ENCODE results near the gene POPDC2.

The POPDC2 gene

DNA sequence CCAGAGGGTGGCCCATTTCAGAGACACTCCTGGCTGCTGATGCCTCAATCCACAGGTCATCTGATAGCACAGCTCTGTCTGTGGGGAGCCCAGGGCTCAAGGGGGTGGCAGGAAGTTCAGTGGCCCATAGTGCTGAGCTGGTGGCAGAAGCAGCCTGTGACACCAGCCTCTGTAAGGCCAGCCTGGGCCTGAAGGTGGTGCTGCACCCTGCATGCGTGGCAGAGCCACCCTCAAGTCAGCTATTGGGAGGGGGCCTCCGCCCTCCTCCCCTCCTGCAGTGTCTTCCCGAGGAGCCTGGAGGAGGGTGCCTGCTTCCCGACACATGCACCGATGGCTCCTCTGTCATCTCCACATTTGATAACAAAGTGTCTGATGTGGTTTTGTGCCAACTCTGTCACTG is 59.7 kb downstream of the POPDC2 start:
- H3K27ac ChIP-seq: no peak overlapping the region
- in situ Hi-C loops (cut with HindIII; ENCODE audit: low pct_ligation_motif_present, low sequenced_read_pairs): no loop called here
- TF ChIP-seq, protein P1, sequence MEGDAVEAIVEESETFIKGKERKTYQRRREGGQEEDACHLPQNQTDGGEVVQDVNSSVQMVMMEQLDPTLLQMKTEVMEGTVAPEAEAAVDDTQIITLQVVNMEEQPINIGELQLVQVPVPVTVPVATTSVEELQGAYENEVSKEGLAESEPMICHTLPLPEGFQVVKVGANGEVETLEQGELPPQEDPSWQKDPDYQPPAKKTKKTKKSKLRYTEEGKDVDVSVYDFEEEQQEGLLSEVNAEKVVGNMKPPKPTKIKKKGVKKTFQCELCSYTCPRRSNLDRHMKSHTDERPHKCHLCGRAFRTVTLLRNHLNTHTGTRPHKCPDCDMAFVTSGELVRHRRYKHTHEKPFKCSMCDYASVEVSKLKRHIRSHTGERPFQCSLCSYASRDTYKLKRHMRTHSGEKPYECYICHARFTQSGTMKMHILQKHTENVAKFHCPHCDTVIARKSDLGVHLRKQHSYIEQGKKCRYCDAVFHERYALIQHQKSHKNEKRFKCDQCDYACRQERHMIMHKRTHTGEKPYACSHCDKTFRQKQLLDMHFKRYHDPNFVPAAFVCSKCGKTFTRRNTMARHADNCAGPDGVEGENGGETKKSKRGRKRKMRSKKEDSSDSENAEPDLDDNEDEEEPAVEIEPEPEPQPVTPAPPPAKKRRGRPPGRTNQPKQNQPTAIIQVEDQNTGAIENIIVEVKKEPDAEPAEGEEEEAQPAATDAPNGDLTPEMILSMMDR (IDR thresholded peaks at IDR 0.05; ENCODE audit: low read depth, low read length, missing control alignments): peak; percentile 60
- no peak overlapping the region for H3K4me3 ChIP-seq (ENCODE audit: low read depth, low read length)
- no peaks in the 10 kb centered on the region for H3K36me3 ChIP-seq (replicated peaks)
- H3K27me3 ChIP-seq (replicated peaks): no peaks in the 10 kb centered on the region
- DNase-seq: no peak

DNA sequence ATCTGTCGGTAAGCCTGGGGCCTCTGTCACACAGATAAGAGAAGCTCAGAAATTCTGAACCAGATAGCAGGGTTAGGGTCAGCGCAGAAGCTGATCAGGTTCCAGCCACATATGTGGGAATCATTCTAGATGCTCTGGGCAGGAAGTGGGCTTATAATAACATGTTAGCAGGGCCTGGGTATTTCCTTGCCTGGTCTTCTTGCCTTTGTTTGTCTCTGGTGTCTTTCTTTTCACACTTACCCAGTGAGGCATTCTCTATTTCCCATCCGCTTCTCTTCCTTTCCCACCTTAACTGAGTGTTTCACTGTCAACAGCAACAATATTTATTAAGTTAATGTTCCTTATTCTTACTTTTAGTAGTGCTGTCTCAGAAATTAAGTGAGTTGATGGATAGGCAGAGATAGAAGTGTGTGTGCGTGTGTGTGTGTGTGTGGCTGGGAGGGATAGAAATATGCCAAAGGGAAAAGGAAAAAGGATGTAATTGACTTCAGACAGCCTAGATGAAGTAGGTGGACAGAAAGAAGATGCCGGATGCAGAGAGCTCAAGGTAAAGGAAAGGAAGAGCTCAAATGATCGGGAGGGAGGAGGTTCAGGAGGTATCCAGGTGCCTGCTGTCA is 60.7 kb downstream of the POPDC2 start:
- no peak for DNase-seq
- H3K27ac ChIP-seq: no peak overlapping the region
- no peak overlapping the region for H3K4me3 ChIP-seq (ENCODE audit: low read depth, low read length)
- H3K36me3 ChIP-seq (replicated peaks): no peaks in the 10 kb centered on the region
- in situ Hi-C loops (cut with HindIII; ENCODE audit: low pct_ligation_motif_present, low sequenced_read_pairs): no loop called here
- H3K27me3 ChIP-seq (replicated peaks): no peaks in the 10 kb centered on the region
- TF ChIP-seq, protein P1 (IDR thresholded peaks at IDR 0.05; ENCODE audit: low read depth, low read length, missing control alignments): no peak

DNA sequence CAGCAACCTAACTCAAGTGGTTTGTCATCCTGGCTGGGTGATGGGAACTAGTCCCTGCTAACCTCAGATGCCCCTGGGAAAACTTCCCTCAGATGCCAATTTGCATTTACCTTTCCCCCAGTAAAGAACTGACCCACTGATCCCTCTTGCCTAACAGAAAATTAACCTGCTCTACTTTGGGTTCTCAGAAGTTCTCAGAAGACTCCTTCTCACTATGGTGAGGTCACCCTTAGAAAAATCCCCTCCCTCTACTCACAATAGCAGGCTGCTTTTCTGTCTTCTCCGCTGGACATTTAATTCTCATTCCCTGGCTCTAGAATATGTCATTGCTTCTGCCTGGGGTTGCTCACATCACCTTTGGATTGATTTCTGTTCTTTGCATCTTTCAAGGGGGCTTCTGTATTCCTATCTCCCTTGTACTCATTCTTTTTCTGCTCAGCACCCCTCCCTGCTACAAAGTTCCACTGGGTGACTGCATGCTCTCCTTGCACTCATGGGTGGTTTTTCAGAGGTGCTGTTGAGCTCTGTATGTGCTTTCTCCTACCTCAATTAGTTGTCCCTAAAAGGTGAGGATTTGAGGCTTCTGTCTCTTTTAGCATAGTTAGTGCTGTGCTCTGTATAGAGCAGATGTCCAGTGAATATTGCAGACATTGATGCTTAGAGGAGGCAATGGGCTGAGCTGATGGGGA is 61.8 kb downstream of the POPDC2 start:
- Histone ChIP-seq H3K27ac (no peak overlapping the region), H3K27me3 (replicated peaks) (no peaks in the 10 kb centered on the region), H3K36me3 (replicated peaks) (no peaks in the 10 kb centered on the region), H3K4me3 (ENCODE audit: low read depth, low read length) (no peak overlapping the region)
- TF ChIP-seq, protein P1 (IDR thresholded peaks at IDR 0.05; ENCODE audit: low read depth, low read length, missing control alignments): no peak
- in situ Hi-C loops (cut with HindIII; ENCODE audit: low pct_ligation_motif_present, low sequenced_read_pairs): no loop called here
- no peak for DNase-seq

DNA sequence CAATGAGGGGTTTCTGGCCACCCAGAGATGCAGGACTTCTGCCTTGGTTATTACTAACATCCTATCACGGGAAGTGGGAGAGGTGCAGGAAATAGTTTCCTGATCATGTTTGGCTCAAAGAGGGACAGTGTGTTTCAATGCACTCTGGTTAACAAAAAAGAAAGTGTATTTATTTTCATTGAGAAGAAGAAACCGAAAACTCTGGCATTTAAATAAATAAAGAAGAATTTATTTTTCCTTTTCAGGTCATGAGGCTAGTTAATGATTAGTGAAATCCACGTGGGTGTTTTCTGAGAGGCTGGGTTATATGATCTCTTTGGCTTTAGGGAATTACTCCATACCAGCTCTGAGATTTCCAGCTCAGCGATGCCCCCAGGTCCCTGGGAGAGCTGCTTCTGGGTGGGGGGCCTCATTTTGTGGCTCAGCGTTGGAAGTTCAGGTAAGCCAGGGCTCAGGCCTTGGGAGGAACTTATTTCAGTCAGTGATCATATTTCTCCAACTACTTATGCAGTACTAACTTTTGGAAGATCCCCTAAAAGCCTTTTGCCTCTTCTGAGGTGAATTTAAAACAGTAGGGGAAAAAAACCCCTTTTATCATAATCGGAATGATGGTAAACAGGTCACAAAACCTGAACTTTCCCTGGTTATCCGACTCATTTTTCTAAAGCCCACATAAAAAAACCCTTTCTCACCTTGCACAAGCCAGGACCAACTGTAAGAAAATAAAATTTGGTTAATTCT is 62.7 kb downstream of the POPDC2 start, which contains the start of gene PLA1A:
TSS of gene PLA1A (plus strand) at position 338 of the 741 bp plus-strand sequence. CDS start at position 367, 29 bp downstream.
- no peak for DNase-seq
- Histone ChIP-seq H3K27me3 (replicated peaks) (no peaks in the 10 kb centered on the region), H3K4me3 (ENCODE audit: low read depth, low read length) (no peak within 1 kb of the TSS), H3K36me3 (replicated peaks) (no peaks in the 10 kb centered on the region), H3K27ac (no peak within 1 kb of the TSS)
- TF ChIP-seq, protein P1 (IDR thresholded peaks at IDR 0.05; ENCODE audit: low read depth, low read length, missing control alignments): no peak
- in situ Hi-C loops (cut with HindIII; ENCODE audit: low pct_ligation_motif_present, low sequenced_read_pairs): no loop called here

DNA sequence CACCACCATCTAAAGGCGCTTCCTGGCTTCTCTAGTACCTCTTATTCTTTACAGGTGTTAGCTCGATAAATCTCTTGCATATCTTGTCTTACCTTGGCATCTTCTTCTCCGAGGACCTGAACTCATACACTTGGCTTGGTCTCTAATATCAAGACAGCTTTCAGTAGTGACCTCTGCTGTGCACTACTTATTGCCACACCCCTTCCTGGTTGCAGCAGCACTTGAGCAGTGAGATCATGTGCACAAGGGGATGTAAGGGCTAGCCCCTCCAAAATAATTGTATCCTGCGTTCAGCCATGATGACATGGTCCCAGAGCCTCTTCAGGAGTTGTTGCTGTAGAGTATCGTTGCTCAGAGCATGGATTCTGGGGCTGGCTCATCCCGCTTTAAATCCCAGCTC is 64.0 kb downstream of the POPDC2 start:
- H3K36me3 ChIP-seq (replicated peaks): no peaks in the 10 kb centered on the region
- no peak for DNase-seq
- H3K27me3 ChIP-seq (replicated peaks): no peaks in the 10 kb centered on the region
- no peak overlapping the region for H3K27ac ChIP-seq
- TF ChIP-seq, protein P1 (IDR thresholded peaks at IDR 0.05; ENCODE audit: low read depth, low read length, missing control alignments): no peak
- in situ Hi-C loops (cut with HindIII; ENCODE audit: low pct_ligation_motif_present, low sequenced_read_pairs): no loop called here
- H3K4me3 ChIP-seq (ENCODE audit: low read depth, low read length): no peak overlapping the region

All from brain microvascular endothelial cell (primary cell).